Measurements from ENCODE around the gene SYT13.

GRCh38 chr11:45227836-45228235, 58.3 kb downstream of the SYT13 start:
- TF ChIP-seq CTCF (IDR thresholded peaks at IDR 0.05) (no peak), POLR2A (IDR thresholded peaks at IDR 0.05) (no peak)

Measured in gastroesophageal sphincter (tissue), 3 donors.